AG04450 (cell line): ENCODE data around the gene CAPN8. TPM values are rescaled to one million over a fixed set of nuclear protein-coding genes. Genes with fewer than 3 reads are reported as not detected.
A peak's percentile ranks its signal among the peaks of the same experiment; 100 is the strongest.

Experiments used
- CTCF ChIA-PET: fragments of 300-600, 350-600 bp; formaldehyde crosslinking; extraction: SDS; loops from one replicate; lab custom pipeline; 2022; ENCODE audit warnings: antibody characterized with exemption, inconsistent platforms; lab: Charles Lee
- POLR2A ChIA-PET: fragments of 350-600 bp; formaldehyde crosslinking; extraction: SDS; loops from one replicate; lab custom pipeline; 2021; ENCODE audit warnings: antibody characterized with exemption, inconsistent platforms; lab: Yijun Ruan, JAX
- DNase-seq: peaks from one replicate; pipeline ENCODE4 v3.0.0-alpha.2; 2011; ENCODE audit warnings: low read depth, low spot score
- H3K27ac ChIP-seq: one replicate; pipeline ENCODE4 v1.5.1; 2012; ENCODE audit warnings: low read depth, low read length, control low read depth
- H3K27me3 ChIP-seq: one replicate; pipeline ENCODE4 v1.6.0; 2012; ENCODE audit warnings: low read length; ENCODE audit not compliant: control insufficient read depth, insufficient read depth
- H3K4me3 ChIP-seq: 2 replicates; pipeline ENCODE4 v1.5.1; 2011; ENCODE audit warnings: mild to moderate bottlenecking, low read depth, low read length, control low read depth
- H3K9me3 ChIP-seq: 2 replicates; pipeline ENCODE4 v1.5.1; 2012; ENCODE audit warnings: low read length; ENCODE audit not compliant: control insufficient read depth, insufficient read depth
- CTCF ChIP-seq: IDR thresholded peaks from 2 replicates; pipeline ENCODE4 v1.5.1; 2011; ENCODE audit warnings: low read depth, low read length, control low read depth, inconsistent platforms
- polyA plus RNA-seq: library from polyadenylated mRNA; depleted of rRNA; stranded (reverse); fragments of >200 nt; gene quantifications from 2 replicates; pipeline ENCODE4 v1.2.3, GENCODE V29; 2011

CAPN8 gene
- polyA plus RNA-seq, 1 experiment = not detected

DNA sequence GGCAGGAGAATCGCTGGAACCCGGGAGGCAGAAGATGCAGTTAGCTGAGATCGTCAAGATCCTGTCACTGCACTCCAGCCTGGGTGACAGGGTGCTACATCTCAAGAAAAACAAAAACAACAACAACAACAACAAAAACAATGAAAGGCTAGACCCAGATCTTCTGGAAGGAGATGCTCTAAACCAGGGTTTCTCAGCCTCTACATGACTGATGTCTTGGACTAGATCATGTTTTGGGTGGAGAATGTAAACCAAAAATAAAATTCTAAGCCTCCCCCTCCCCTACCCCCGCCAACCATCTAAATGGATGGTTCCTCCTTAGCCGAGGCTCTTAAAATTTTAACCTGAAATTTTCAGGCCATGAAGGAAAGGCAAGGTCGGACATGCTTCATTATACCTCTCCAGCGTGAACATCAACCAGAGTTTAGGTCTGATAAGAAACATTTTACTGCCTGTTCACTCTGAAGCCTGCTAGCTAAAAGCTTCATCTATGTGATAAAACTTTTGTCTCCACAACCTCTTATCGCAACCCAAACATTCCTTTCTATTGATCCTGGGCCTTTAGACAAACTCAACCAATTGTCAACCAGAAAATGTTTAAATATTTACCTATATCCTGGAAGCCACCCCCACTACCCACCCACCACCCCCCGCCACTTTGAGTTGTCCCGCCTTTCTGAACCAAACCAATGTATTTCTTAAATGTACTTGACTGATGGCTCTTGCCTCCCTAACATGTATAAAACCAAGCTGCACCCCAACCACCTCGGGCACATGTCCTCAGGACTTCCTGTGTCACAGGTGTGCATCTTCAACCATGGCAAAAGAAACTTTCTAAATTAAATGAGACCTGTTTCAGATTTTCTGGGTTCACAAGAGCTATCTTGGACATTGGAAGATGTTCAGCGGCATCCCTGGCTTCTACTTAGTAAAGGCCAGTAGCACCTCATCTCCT, 45.0 kb upstream of the CAPN8 start:
- H3K4me3 ChIP-seq = no peak overlapping the region
- no peak for DNase-seq
- no peak for TF ChIP-seq CTCF
- POLR2A ChIA-PET = interaction anchor here (1.7 kb wide), 1 partner anchor 10 kb away, joined by 7 read pairs; no protein-coding TSS in a partner anchor
- H3K9me3 ChIP-seq = no peaks in the 10 kb centered on the region
- H3K27ac ChIP-seq = no peak overlapping the region
- CTCF ChIA-PET = interaction anchor here (0.9 to 1.5 kb wide), 5 partner anchors 10 to 61 kb away, joined by 3 to 22 read pairs (median 6); no protein-coding TSS in a partner anchor
- H3K27me3 ChIP-seq = no peaks in the 10 kb centered on the region

DNA sequence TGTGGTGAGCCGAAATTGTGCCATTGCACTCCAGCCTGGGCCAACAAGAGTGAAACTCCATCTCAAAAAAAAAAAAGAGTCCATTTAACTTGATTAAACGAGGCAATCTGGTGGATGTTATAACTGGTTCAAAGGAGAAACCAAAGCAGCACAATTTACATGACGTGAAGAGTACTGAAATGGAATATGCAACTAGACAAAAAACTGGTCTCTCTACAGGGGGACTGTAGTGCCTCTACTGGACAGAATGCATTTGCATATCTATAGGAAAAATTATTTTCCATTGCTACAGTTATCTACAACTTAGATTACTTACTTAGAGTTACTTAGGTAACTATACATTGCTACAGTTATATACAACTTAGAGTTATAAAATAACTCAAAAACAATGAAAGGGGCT, 44.1 kb upstream of the CAPN8 start:
- ChIA-PET POLR2A (interaction anchor here (1.7 kb wide), 1 partner anchor 9 kb away, joined by 7 read pairs; no protein-coding TSS in a partner anchor), CTCF (interaction anchor here (0.9 to 5.1 kb wide), 3 partner anchors 11 to 43 kb away, joined by 6 to 43 read pairs (median 6); no protein-coding TSS in a partner anchor)
- no peak for DNase-seq
- no peaks in the 10 kb centered on the region for H3K9me3 ChIP-seq
- no peaks in the 10 kb centered on the region for H3K27me3 ChIP-seq
- H3K4me3 ChIP-seq = no peak overlapping the region
- H3K27ac ChIP-seq = no peak overlapping the region
- peak; percentile 74 for TF ChIP-seq CTCF

- Histone ChIP-seq H3K27ac (peak overlapping the region; percentile 99), H3K4me3 (no peak overlapping the region), H3K27me3 (no peaks in the 10 kb centered on the region), H3K9me3 (no peaks in the 10 kb centered on the region)
- DNase-seq = no peak
- POLR2A ChIA-PET = interaction anchor here (1.8 kb wide), 1 partner anchor 19 kb away, joined by 11 read pairs; no protein-coding TSS in a partner anchor
- CTCF ChIA-PET = interaction anchor here (1.0 to 5.1 kb wide), 4 partner anchors 12 to 41 kb away, joined by 3 to 43 read pairs (median 3); no protein-coding TSS in a partner anchor
- TF ChIP-seq CTCF = no peak
Observed at GRCh38 chr1:223708651-223709268, 43.3 kb upstream of the CAPN8 start.

GRCh38 chr1:223708001-223708359, 42.5 kb upstream of the CAPN8 start:
- Histone ChIP-seq H3K27me3 (no peaks in the 10 kb centered on the region), H3K27ac (peak overlapping the region; percentile 99), H3K9me3 (no peaks in the 10 kb centered on the region), H3K4me3 (no peak overlapping the region)
- TF ChIP-seq CTCF = no peak
- CTCF ChIA-PET = interaction anchor here (0.8 to 5.1 kb wide), 5 partner anchors 9 to 42 kb away, joined by 3 to 43 read pairs (median 3); no protein-coding TSS in a partner anchor
- POLR2A ChIA-PET = interaction anchor here (0.6 to 1.8 kb wide), 4 partner anchors 19 to 64 kb away, joined by 4 to 11 read pairs (median 5); no protein-coding TSS in a partner anchor
- no peak for DNase-seq
